ENCODE data around the gene ATG16L2. TPM values are rescaled to one million over a fixed set of nuclear protein-coding genes. Genes with fewer than 3 reads are reported as not detected.

The ATG16L2 gene
- total and polyA plus RNA-seq, 9 of the 15 experiments (the other 6 are each of a cell fraction or from before 2014, with no cell fraction given): 0.18 to 11.2 (median 6.2) TPM

DNA sequence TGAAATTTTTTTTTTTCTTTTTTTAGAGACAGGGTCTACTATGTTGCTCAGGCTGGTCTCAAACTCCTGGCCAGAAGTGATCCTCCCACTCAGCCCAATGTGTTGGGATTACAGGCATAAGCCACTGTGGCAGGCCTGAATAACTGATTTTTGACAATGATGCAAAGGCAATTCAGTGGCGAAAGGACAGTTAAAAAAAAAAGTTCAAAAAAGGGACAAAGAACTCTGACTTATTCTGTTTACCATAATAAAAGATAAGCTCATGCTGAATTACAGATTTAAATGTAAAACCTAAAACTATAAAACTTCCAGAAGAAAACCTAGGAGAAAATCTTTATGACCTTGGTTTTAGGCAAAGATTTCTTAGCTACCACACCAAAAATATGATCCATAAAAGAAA, 48.9 kb downstream of the ATG16L2 start (continued):
- TF ChIP-seq, protein P1, sequence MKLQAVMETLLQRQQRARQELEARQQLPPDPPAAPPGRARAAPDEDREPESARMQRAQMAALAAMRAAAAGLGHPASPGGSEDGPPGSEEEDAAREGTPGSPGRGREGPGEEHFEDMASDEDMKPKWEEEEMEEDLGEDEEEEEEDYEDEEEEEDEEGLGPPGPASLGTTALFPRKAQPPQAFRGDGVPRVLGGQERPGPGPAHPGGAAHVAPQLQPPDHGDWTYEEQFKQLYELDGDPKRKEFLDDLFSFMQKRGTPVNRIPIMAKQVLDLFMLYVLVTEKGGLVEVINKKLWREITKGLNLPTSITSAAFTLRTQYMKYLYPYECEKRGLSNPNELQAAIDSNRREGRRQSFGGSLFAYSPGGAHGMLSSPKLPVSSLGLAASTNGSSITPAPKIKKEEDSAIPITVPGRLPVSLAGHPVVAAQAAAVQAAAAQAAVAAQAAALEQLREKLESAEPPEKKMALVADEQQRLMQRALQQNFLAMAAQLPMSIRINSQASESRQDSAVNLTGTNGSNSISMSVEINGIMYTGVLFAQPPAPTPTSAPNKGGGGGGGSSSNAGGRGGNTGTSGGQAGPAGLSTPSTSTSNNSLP (IDR thresholded peaks at IDR 0.05; ENCODE audit: borderline replicate concordance, low read depth, low read length): no peak
- TF ChIP-seq HNRNPL (IDR thresholded peaks at IDR 0.05; ENCODE audit: low read depth, low read length): no peak
- TF ChIP-seq, protein P2, sequence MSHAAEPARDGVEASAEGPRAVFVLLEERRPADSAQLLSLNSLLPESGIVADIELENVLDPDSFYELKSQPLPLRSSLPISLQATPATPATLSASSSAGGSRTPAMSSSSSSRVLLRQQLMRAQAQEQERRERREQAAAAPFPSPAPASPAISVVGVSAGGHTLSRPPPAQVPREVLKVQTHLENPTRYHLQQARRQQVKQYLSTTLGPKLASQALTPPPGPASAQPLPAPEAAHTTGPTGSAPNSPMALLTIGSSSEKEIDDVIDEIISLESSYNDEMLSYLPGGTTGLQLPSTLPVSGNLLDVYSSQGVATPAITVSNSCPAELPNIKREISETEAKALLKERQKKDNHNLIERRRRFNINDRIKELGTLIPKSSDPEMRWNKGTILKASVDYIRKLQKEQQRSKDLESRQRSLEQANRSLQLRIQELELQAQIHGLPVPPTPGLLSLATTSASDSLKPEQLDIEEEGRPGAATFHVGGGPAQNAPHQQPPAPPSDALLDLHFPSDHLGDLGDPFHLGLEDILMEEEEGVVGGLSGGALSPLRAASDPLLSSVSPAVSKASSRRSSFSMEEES (CRISPR knock-in tag; IDR thresholded peaks at IDR 0.05): no peak

DNA sequence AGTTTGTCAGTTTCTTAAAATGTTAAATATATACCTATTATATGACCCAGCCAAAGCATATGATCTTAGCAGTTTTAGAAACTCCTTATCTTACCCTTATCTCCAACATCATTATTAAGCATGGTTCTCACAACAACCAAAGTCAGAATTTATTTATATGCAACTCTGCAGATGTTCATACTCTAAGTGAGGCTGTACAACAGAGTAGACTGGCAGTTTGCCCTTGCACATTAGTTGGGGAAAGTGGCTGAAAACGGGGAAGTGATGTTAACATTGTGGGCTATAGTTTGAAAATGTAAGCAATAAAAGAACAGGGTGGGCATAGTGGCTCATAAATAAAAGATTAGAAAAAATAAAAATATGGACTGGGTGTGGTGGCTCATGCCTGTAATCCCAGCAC, 49.7 kb downstream of the ATG16L2 start:
- POLR2A ChIA-PET: no interaction called here
- TF ChIP-seq ZNF431 (CRISPR knock-in tag; IDR thresholded peaks at IDR 0.05) (no peak), ZNF589 (CRISPR knock-in tag; IDR thresholded peaks at IDR 0.05; ENCODE audit: low read depth) (no peak), MCM7 (IDR thresholded peaks at IDR 0.05) (no peak), NCOA6 (IDR thresholded peaks at IDR 0.05) (no peak), CBX3 (IDR thresholded peaks at IDR 0.05; ENCODE audit: borderline replicate concordance in 1 of 2, low read length in 2 of 2) (no peak), IFI16 (CRISPR knock-in tag; IDR thresholded peaks at IDR 0.05) (no peak)
- TF ChIP-seq, protein P3, sequence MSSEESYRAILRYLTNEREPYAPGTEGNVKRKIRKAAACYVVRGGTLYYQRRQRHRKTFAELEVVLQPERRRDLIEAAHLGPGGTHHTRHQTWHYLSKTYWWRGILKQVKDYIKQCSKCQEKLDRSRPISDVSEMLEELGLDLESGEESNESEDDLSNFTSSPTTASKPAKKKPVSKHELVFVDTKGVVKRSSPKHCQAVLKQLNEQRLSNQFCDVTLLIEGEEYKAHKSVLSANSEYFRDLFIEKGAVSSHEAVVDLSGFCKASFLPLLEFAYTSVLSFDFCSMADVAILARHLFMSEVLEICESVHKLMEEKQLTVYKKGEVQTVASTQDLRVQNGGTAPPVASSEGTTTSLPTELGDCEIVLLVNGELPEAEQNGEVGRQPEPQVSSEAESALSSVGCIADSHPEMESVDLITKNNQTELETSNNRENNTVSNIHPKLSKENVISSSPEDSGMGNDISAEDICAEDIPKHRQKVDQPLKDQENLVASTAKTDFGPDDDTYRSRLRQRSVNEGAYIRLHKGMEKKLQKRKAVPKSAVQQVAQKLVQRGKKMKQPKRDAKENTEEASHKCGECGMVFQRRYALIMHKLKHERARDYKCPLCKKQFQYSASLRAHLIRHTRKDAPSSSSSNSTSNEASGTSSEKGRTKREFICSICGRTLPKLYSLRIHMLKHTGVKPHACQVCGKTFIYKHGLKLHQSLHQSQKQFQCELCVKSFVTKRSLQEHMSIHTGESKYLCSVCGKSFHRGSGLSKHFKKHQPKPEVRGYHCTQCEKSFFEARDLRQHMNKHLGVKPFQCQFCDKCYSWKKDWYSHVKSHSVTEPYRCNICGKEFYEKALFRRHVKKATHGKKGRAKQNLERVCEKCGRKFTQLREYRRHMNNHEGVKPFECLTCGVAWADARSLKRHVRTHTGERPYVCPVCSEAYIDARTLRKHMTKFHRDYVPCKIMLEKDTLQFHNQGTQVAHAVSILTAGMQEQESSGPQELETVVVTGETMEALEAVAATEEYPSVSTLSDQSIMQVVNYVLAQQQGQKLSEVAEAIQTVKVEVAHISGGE (CRISPR knock-in tag; IDR thresholded peaks at IDR 0.05): no peak

More for the DNA sequence above, 49.7 kb downstream of the ATG16L2 start:
- ATAC-seq: no peak
- H3K4me3 ChIP-seq: no peak overlapping the region
- H3K9ac ChIP-seq (ENCODE audit: insufficient read depth in 1 of 2, low read depth in 2 of 2, low read length in 2 of 2): no peak overlapping the region
- FAIRE-seq: no peak
- H2AFZ ChIP-seq (ENCODE audit: low read depth, low read length): no peak overlapping the region
- no peaks in the 10 kb centered on the region for H3K27me3 ChIP-seq (ENCODE audit: control insufficient read depth in 2 of 2, insufficient read depth in 2 of 2, low read length in 2 of 2)
- CTCF ChIA-PET (ENCODE audit: low intra/inter-chr PET ratio): no interaction called here
- in situ Hi-C loops (cut with MboI): no loop called here
- H3K4me2 ChIP-seq (ENCODE audit: insufficient read depth, low read length): no peak overlapping the region
- no peaks in the 10 kb centered on the region; a peak in 1 of 5 replicates for H3K4me1 ChIP-seq (replicated peaks in 1 of 2; ENCODE audit: control insufficient read depth in 2 of 2, insufficient read depth in 2 of 2, low read length in 2 of 2)
- no peaks in the 10 kb centered on the region for H4K20me1 ChIP-seq (replicated peaks; ENCODE audit: control insufficient read depth, insufficient read depth, low read length)
- H3K36me3 ChIP-seq (ENCODE audit: control insufficient read depth, insufficient read depth, low read length): 0 out of 3 replicates have a peak, but pooled peaks cover 2% of the 10 kb centered on the region
- no peak overlapping the region for H3K27ac ChIP-seq (ENCODE audit: extremely low read depth, low read depth, low read length)
- no TSS peak for BruUV-seq (replicated peaks)
- DNase-seq (ENCODE audit: extremely low read depth in 1 of 4, low spot score in 3 of 4): no peak
- H3K9me3 ChIP-seq (replicated peaks; ENCODE audit: control insufficient read depth, insufficient read depth, low read depth, low read length): no peaks in the 10 kb centered on the region
- H3K9me1 ChIP-seq (ENCODE audit: control insufficient read depth, insufficient read depth, low read length): no peaks in the 10 kb centered on the region
- no peaks in the 10 kb centered on the region for H3K79me2 ChIP-seq (ENCODE audit: control insufficient read depth, insufficient read depth, low read length)
- intact Hi-C loops (cut with micrococcal nuclease): no loop called here
- 29% methylated on average over 1 of the region's 1 CpG for WGBS (ENCODE audit: insufficient coverage, low coverage, missing lambda C conversion rate)

Data from K562 (cell line).